Naive thymus-derived CD4-positive, alpha-beta T cell (primary cell): ENCODE results near the gene ISG15. TPM values are rescaled to one million over a fixed set of nuclear protein-coding genes. Genes with fewer than 3 reads are reported as not detected.

ENCODE experiments used
- ATAC-seq: fragments of 150-1000 bp; cut with Tn5 transposase; 2 replicates; pipeline ENCODE4 v1.10.0; 2021; ENCODE audit warnings: mild to moderate bottlenecking, moderate library complexity
- CTCF ChIA-PET: fragments of 350-600 bp; sonication (Branson Sonifier 250); formaldehyde crosslinking; loops from one replicate; lab custom pipeline; 2021; ENCODE audit warnings: antibody characterized with exemption; lab: Charles Lee
- POLR2A ChIA-PET: fragments of 350-600 bp; sonication (Branson Sonifier 250); formaldehyde crosslinking; loops from one replicate; lab custom pipeline; 2021; ENCODE audit warnings: antibody characterized with exemption, inconsistent platforms; lab: Charles Lee
- DNase-seq, 9 donors: peaks; one replicate each; pipeline versions ENCODE4 v3.0.0 to v3.0.0-alpha.2; 2020 to 2022; ENCODE audit warnings: mixed read lengths in 1 of 9
- H3K27ac ChIP-seq: one replicate; pipeline ENCODE4 v1.7.0; 2013; ENCODE audit warnings: mild to moderate bottlenecking, low read depth, low read length, moderate library complexity
- H3K27me3 ChIP-seq, 2 donors: one replicate each; pipeline ENCODE4 v1.7.0; 2013; ENCODE audit warnings: low read length in 2 of 2, mild to moderate bottlenecking in 2 of 2, moderate library complexity in 2 of 2; ENCODE audit not compliant: control insufficient read depth in 2 of 2, insufficient read depth in 2 of 2
- H3K36me3 ChIP-seq, 3 experiments: 1 replicate in 2 of 3; 2 replicates in 1 of 3; pipeline ENCODE4 v1.7.0; 2013; ENCODE audit warnings: low read length in 3 of 3, mild to moderate bottlenecking in 3 of 3, moderate library complexity in 1 of 3; ENCODE audit not compliant: insufficient read depth in 3 of 3, control insufficient read depth in 2 of 3
- H3K4me1 ChIP-seq, 2 donors: one replicate each; pipeline ENCODE4 v1.7.0; 2013; ENCODE audit warnings: low read length in 2 of 2, mild to moderate bottlenecking in 2 of 2, moderate library complexity in 1 of 2; ENCODE audit not compliant: control insufficient read depth in 2 of 2, insufficient read depth in 2 of 2
- H3K4me3 ChIP-seq: 2 replicates; pipeline ENCODE4 v1.7.0; 2013; ENCODE audit warnings: mild to moderate bottlenecking, low read length
- H3K9me3 ChIP-seq, 3 experiments: 1 replicate in 2 of 3; 2 replicates in 1 of 3; pipeline ENCODE4 v1.7.0; 2013; ENCODE audit warnings: low read length in 3 of 3; ENCODE audit not compliant: control insufficient read depth in 2 of 3
- H3K27ac Mint-ChIP-seq, 9 donors: one replicate each; pipeline ENCODE4 v1.8.0; 2020 to 2022; ENCODE audit warnings: mixed read lengths in 9 of 9, mild to moderate bottlenecking in 8 of 9, moderate library complexity in 5 of 9, inconsistent platforms in 2 of 9
- H3K27me3 Mint-ChIP-seq, 5 donors: one replicate each; pipeline ENCODE4 v1.8.0; 2021 to 2022; ENCODE audit warnings: mixed read lengths in 5 of 5, mild to moderate bottlenecking in 1 of 5
- H3K36me3 Mint-ChIP-seq, 5 donors: one replicate each; pipeline ENCODE4 v1.8.0; 2020 to 2022; ENCODE audit warnings: mixed read lengths in 5 of 5, mild to moderate bottlenecking in 3 of 5, inconsistent platforms in 1 of 5
- H3K4me1 Mint-ChIP-seq, 7 donors: one replicate each; pipeline ENCODE4 v1.8.0; 2020 to 2022; ENCODE audit warnings: mixed read lengths in 7 of 7, mild to moderate bottlenecking in 3 of 7, inconsistent platforms in 1 of 7
- H3K4me3 Mint-ChIP-seq, 10 donors: one replicate each; pipeline ENCODE4 v1.8.0; 2020 to 2022; ENCODE audit warnings: mild to moderate bottlenecking in 10 of 10, mixed read lengths in 10 of 10, moderate library complexity in 6 of 10, inconsistent platforms in 2 of 10
- H3K9me3 Mint-ChIP-seq, 11 donors: one replicate each; pipeline ENCODE4 v1.8.0; 2020 to 2022; ENCODE audit warnings: mixed read lengths in 11 of 11, mild to moderate bottlenecking in 4 of 11, inconsistent platforms in 1 of 11, moderate library complexity in 1 of 11
- intact Hi-C, 2 donors: fragments of 100-400 bp; cut with micrococcal nuclease; formaldehyde crosslinking; loops; one replicate each; pipeline ENCODE4 v1.15.1; 2023
- polyA plus RNA-seq, 2 donors: library from polyadenylated mRNA; unstranded; fragments of 300-500 nt; fragmentation: Illumina TruSeq; gene quantifications; one replicate each; pipeline ENCODE4 v1.2.3, GENCODE V29; 2021
- total RNA-seq, 6 experiments: library from RNA in 5 of 6; stranded (reverse) in 5 of 6; gene quantifications; 1 replicate in 5 of 6; 2 replicates in 1 of 6; pipeline ENCODE4 v1.2.3 and lab custom pipeline; 2021 to 2026

The ISG15 gene
- total and polyA plus RNA-seq, 7 experiments from 2014 or later = 17.4 to 227 (median 42.6) TPM

GRCh38 chr1:1061682-1062345 lies 48.5 kb downstream of the ISG15 start:
- Mint-ChIP-seq H3K9me3 (no peaks in the 10 kb centered on the region), H3K4me1 (peaks cover 0 to 26% (median 6%) of the 10 kb centered on the region in 7 donors), H3K4me3 (peak overlapping the region in 1 of 10 donors; percentile 64), H3K36me3 (no peaks in the 10 kb centered on the region), H3K27me3 (peaks cover 7 to 33% (median 13%) of the 10 kb centered on the region in 5 donors), H3K27ac (peak overlapping the region in 1 of 9 donors; percentile 54)
- POLR2A ChIA-PET = no interaction called here
- CTCF ChIA-PET = interaction anchor here (0.6 to 4.8 kb wide), 3 partner anchors 29 to 81 kb away, joined by 3 to 38 read pairs (median 16); partner anchors contain the start of gene PERM1
- Histone ChIP-seq H3K4me3 (no peak overlapping the region), H3K27ac (no peak overlapping the region), H3K27me3 (peaks cover 3 to 16% of the 10 kb centered on the region in 2 donors), H3K36me3 (no peaks in the 10 kb centered on the region), H3K4me1 (peaks cover 4 to 22% of the 10 kb centered on the region in 2 donors), H3K9me3 (no peaks in the 10 kb centered on the region)
- intact Hi-C loops = no loop called here
- ATAC-seq (no peak), DNase-seq (no peak)

DNA sequence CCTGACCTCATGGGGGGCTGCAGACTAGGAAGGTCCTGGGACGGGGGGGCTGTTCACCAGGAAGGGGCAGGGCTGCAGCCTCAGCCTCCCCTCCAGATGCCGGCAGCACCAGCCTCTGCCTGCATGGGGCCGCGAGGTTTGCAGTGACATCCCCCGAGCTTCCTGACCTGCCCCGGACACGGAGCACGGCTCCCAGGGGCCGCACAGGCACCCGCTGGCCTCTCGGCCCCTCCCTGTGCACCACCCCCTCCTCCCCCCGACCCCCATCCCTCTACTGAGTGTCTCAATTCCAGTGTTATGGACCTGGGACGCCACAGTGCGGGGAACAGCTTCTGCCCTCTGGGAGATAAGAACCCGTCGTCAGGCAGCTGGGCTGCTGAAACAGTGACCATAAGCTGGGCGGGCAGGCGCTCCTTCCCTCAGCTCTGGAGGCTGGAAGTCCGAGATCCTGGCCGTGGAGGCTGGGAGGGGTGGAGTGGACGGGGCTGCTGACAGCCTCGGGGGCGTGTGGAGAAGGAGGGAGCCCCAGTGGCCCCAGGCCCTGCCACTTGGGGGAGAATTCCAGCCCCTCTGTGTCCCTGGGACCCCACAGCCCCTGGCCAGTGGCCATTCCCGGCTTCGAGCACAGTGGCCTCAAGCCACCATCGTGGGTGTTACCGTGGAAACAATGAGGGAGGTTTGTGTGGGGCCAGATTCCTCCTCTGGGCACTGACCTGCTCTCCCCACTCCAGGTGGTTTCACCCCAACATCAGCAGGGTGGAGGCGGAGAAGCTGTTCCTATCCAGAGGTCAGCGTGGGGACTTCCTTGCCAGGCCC lies 49.3 kb downstream of the ISG15 start:
- Mint-ChIP-seq H3K36me3 (no peaks in the 10 kb centered on the region), H3K9me3 (no peaks in the 10 kb centered on the region), H3K27ac (no peak overlapping the region), H3K27me3 (peaks cover 7 to 28% (median 13%) of the 10 kb centered on the region in 5 donors), H3K4me3 (peak overlapping the region in 1 of 10 donors; percentile 64), H3K4me1 (peaks cover 0 to 26% (median 6%) of the 10 kb centered on the region in 7 donors)
- Histone ChIP-seq H3K27ac (no peak overlapping the region), H3K9me3 (no peaks in the 10 kb centered on the region), H3K27me3 (peaks cover 3 to 16% of the 10 kb centered on the region in 2 donors), H3K4me3 (no peak overlapping the region), H3K4me1 (peaks cover 4 to 22% of the 10 kb centered on the region in 2 donors), H3K36me3 (no peaks in the 10 kb centered on the region)
- POLR2A ChIA-PET = interaction anchor here (1.7 to 2.4 kb wide), 2 partner anchors 22 to 49 kb away, joined by 4 to 6 read pairs; partner anchors contain the start of gene ISG15
- CTCF ChIA-PET = interaction anchor here (1.2 to 4.8 kb wide), 4 partner anchors 30 to 80 kb away, joined by 3 to 38 read pairs (median 10); partner anchors contain the start of gene PERM1
- ATAC-seq = no peak
- intact Hi-C loops = loop anchor here in 1 of 2 donors (1.0 kb wide), 2 partner anchors 29 to 78 kb away; no protein-coding TSS in a partner anchor
- DNase-seq = no peak

DNA sequence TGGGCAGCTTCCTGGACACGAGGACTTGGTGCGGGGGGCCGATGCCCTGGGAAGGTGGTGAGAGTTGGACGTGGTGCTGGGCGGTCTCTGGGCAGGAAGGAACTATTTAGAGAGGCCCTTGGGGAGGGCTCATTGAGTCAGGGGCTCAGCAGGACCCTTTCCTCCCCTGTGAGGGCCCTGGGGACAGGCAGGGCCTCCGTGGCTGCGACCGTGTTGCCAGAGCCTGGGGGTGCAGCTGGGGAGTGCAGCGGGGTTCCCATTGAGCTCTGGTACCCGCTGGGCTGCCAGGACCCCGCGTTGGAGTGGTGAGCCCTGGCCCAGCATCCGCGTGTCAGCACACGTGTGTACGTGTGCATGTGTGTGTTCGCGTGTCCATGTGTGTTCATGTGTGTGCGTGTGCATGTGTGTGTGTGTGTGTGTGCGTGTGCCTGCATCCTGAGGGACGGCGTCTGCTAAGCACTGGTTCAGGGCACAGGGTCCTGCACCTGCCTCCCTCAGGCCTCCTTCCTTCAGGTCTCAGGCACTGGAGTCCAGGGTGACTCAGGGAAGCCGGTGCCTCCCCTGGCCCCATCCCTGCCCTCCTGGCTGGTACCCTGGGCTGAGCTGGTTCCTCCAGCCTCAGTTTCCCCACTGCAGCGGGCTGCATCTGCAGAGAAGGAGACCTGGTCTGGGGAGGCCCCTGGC lies 50.1 kb downstream of the ISG15 start:
- Mint-ChIP-seq H3K27ac (peak overlapping the region in 1 of 9 donors; percentile 43), H3K27me3 (peaks cover 7 to 19% (median 13%) of the 10 kb centered on the region in 5 donors), H3K4me1 (peaks cover 0 to 23% (median 6%) of the 10 kb centered on the region in 7 donors), H3K9me3 (no peaks in the 10 kb centered on the region), H3K4me3 (peak overlapping the region in 1 of 10 donors; percentile 64), H3K36me3 (no peaks in the 10 kb centered on the region)
- H3K36me3 ChIP-seq = no peaks in the 10 kb centered on the region
- DNase-seq = no peak
- peaks cover 4 to 27% of the 10 kb centered on the region in 2 donors for H3K4me1 ChIP-seq
- intact Hi-C loops = loop anchor here in 1 of 2 donors (1.0 kb wide), 2 partner anchors 30 to 79 kb away; no protein-coding TSS in a partner anchor
- no peak overlapping the region for H3K4me3 ChIP-seq
- no peaks in the 10 kb centered on the region for H3K9me3 ChIP-seq
- no peak for ATAC-seq
- peaks cover 3 to 16% of the 10 kb centered on the region in 2 donors for H3K27me3 ChIP-seq
- H3K27ac ChIP-seq = no peak overlapping the region
- POLR2A ChIA-PET = interaction anchor here (1.7 to 2.4 kb wide), 2 partner anchors 23 to 49 kb away, joined by 4 to 6 read pairs; partner anchors contain the start of gene ISG15
- CTCF ChIA-PET = interaction anchor here (0.8 to 4.8 kb wide), 7 partner anchors 31 to 80 kb away, joined by 3 to 38 read pairs (median 3); partner anchors contain the start of genes ISG15 and PERM1

Other genes with a start within 250 kb of the ISG15 start
- not detected for gene SAMD11, start 89.6 kb upstream of the ISG15 start, total RNA-seq
- under 1 TPM; 0.10 to 0.24 TPM for gene SAMD11, start 89.6 kb upstream of the ISG15 start, polyA plus RNA-seq
- gene NOC2L, start 54.2 kb upstream of the ISG15 start, total RNA-seq = 10 to 100 TPM; 46.6 to 88.3 (median 67.9) TPM
- gene NOC2L, start 54.2 kb upstream of the ISG15 start, polyA plus RNA-seq = 10 to 100 TPM; 62.7 to 82.5 TPM
- 10 to 100 TPM; 14.2 to 34.2 (median 32.0) TPM for gene KLHL17, start 52.9 kb upstream of the ISG15 start, total RNA-seq
- 1 to 10 TPM in 1 of 2 donors, under 1 TPM in 1; 0.58 to 2.6 TPM for gene KLHL17, start 52.9 kb upstream of the ISG15 start, polyA plus RNA-seq
- gene PLEKHN1, start 47.0 kb upstream of the ISG15 start, total RNA-seq = 1 to 10 TPM in 3 of 5 experiments, under 1 TPM in 2; 0.24 to 3.0 (median 1.0) TPM
- under 1 TPM in 1 of 2 donors, not detected in 1; 0.18 TPM for gene PLEKHN1, start 47.0 kb upstream of the ISG15 start, polyA plus RNA-seq
- gene PERM1, start 31.4 kb upstream of the ISG15 start, total RNA-seq = not detected
- not detected for gene PERM1, start 31.4 kb upstream of the ISG15 start, polyA plus RNA-seq
- gene HES4, start 13.4 kb upstream of the ISG15 start, total RNA-seq = 10 to 100 TPM in 2 of 5 experiments, under 1 TPM in 1, not detected in 2; 0.22 to 35.0 (median 18.8) TPM
- gene HES4, start 13.4 kb upstream of the ISG15 start, polyA plus RNA-seq = 1 to 10 TPM in 1 of 2 donors, under 1 TPM in 1; 0.61 to 1.8 TPM
- 10 to 100 TPM in 1 of 5 experiments, 1 to 10 TPM in 4; 1.8 to 10.9 (median 4.9) TPM for gene AGRN, start 6.6 kb downstream of the ISG15 start, total RNA-seq
- gene AGRN, start 6.6 kb downstream of the ISG15 start, polyA plus RNA-seq = 1 to 10 TPM in 1 of 2 donors, under 1 TPM in 1; 0.19 to 1.2 TPM
- gene RNF223, start 60.8 kb downstream of the ISG15 start, total RNA-seq = under 1 TPM in 1 of 5 experiments, not detected in 4; 0.32 TPM
- gene RNF223, start 60.8 kb downstream of the ISG15 start, polyA plus RNA-seq = not detected
- gene C1orf159, start 102.6 kb downstream of the ISG15 start, total RNA-seq = 10 to 100 TPM; 17.6 to 21.9 (median 19.6) TPM
- gene C1orf159, start 102.6 kb downstream of the ISG15 start, polyA plus RNA-seq = 10 to 100 TPM in 1 of 2 donors, 1 to 10 TPM in 1; 6.4 to 10.5 TPM
- gene TTLL10, start 160.4 kb downstream of the ISG15 start, total RNA-seq = under 1 TPM in 2 of 5 experiments, not detected in 3; 0.58 to 0.80 TPM
- gene TTLL10, start 160.4 kb downstream of the ISG15 start, polyA plus RNA-seq = not detected
- 10 to 100 TPM in 2 of 5 experiments, 1 to 10 TPM in 1, not detected in 2; 2.6 to 81.7 (median 12.6) TPM for gene TNFRSF18, start 193.1 kb downstream of the ISG15 start, total RNA-seq
- under 1 TPM in 1 of 2 donors, not detected in 1; 0.32 TPM for gene TNFRSF18, start 193.1 kb downstream of the ISG15 start, polyA plus RNA-seq
- 100 to 1,000 TPM in 1 of 5 experiments, 10 to 100 TPM in 1, 1 to 10 TPM in 2, under 1 TPM in 1; 0.49 to 192 (median 7.8) TPM for gene TNFRSF4, start 200.7 kb downstream of the ISG15 start, total RNA-seq
- gene TNFRSF4, start 200.7 kb downstream of the ISG15 start, polyA plus RNA-seq = 1 to 10 TPM; 1.4 to 1.5 TPM
- gene SDF4, start 218.5 kb downstream of the ISG15 start, total RNA-seq = 100 to 1,000 TPM in 4 of 5 experiments, 10 to 100 TPM in 1; 75.8 to 124 (median 110) TPM
- 10 to 100 TPM; 74.8 to 90.7 TPM for gene SDF4, start 218.5 kb downstream of the ISG15 start, polyA plus RNA-seq
- 10 to 100 TPM; 10.9 to 29.0 (median 22.8) TPM for gene B3GALT6, start 218.7 kb downstream of the ISG15 start, total RNA-seq
- gene B3GALT6, start 218.7 kb downstream of the ISG15 start, polyA plus RNA-seq = 10 to 100 TPM in 1 of 2 donors, 1 to 10 TPM in 1; 7.2 to 12.7 TPM
- gene C1QTNF12, start 233.2 kb downstream of the ISG15 start, total RNA-seq = 1 to 10 TPM; 2.5 to 5.8 (median 3.0) TPM
- gene C1QTNF12, start 233.2 kb downstream of the ISG15 start, polyA plus RNA-seq = under 1 TPM in 1 of 2 donors, not detected in 1; 0.56 TPM